Measurements from ENCODE around the gene EPS8L3. TPM values are rescaled to one million over a fixed set of nuclear protein-coding genes. Genes with fewer than 3 reads are reported as not detected.
"Not testable (repeated sequence)": the region's sequence is repeated elsewhere in the genome, so short reads cannot be mapped to it uniquely, and the experiment has no call there.

The EPS8L3 gene
- total RNA-seq, 4 donors from 2014 or later = not detected

- Histone ChIP-seq H3K27me3 (no peaks in the 10 kb centered on the region), H3K36me3 (no peaks in the 10 kb centered on the region), H3K27ac (no peak overlapping the region), H3K9me3 (no peaks in the 10 kb centered on the region), H3K4me3 (replicated peaks in 1 of 3) (no peak overlapping the region), H3K4me1 (no peaks in the 10 kb centered on the region)
- intact Hi-C loops (cut with DNase I) = no loop called here
- DNase-seq = no peak
- TF ChIP-seq CTCF (IDR thresholded peaks at IDR 0.05) (no peak), POLR2A (IDR thresholded peaks at IDR 0.05) (no peak)
- 63% methylated on average over 4 to 5 of the region's 5 CpGs for WGBS, 2 donors
Observed at GRCh38 chr1:109802901-109803561, 39.3 kb upstream of the EPS8L3 start.

- H3K4me1 ChIP-seq = peaks cover 4 to 7% of the 10 kb centered on the region in 2 donors
- intact Hi-C loops (cut with DNase I) = no loop called here
- no peaks in the 10 kb centered on the region for H3K36me3 ChIP-seq
- H3K4me3 ChIP-seq (replicated peaks in 1 of 3) = no peak overlapping the region
- H3K27me3 ChIP-seq = no peaks in the 10 kb centered on the region
- WGBS, 2 donors = 88 to 90% methylated on average over 13 of the region's 17 CpGs
- TF ChIP-seq POLR2A (IDR thresholded peaks at IDR 0.05) = no peak
- no peak for TF ChIP-seq CTCF (IDR thresholded peaks at IDR 0.05)
- no peak for DNase-seq
- H3K9me3 ChIP-seq = no peaks in the 10 kb centered on the region
- H3K27ac ChIP-seq = no peak overlapping the region
Observed at GRCh38 chr1:109802136-109802900, 38.6 kb upstream of the EPS8L3 start.

- intact Hi-C loops (cut with DNase I) = no loop called here
- no peak overlapping the region for H3K4me3 ChIP-seq (replicated peaks in 1 of 3)
- H3K9me3 ChIP-seq = no peaks in the 10 kb centered on the region
- 90 to 93% methylated on average over 3 of the region's 3 CpGs for WGBS, 2 donors
- H3K4me1 ChIP-seq = peaks cover 6 to 12% of the 10 kb centered on the region in 2 donors
- no peak overlapping the region for H3K27ac ChIP-seq
- no peaks in the 10 kb centered on the region for H3K36me3 ChIP-seq
- TF ChIP-seq CTCF (IDR thresholded peaks at IDR 0.05) (no peak), POLR2A (IDR thresholded peaks at IDR 0.05) (no peak)
- DNase-seq = no peak
- H3K27me3 ChIP-seq = no peaks in the 10 kb centered on the region
Observed at GRCh38 chr1:109801791-109802135, 38.0 kb upstream of the EPS8L3 start.

- Histone ChIP-seq H3K27me3 (no peaks in the 10 kb centered on the region), H3K4me1 (peaks cover 7 to 16% of the 10 kb centered on the region in 2 donors), H3K27ac (no peak overlapping the region), H3K9me3 (no peaks in the 10 kb centered on the region), H3K36me3 (no peaks in the 10 kb centered on the region), H3K4me3 (replicated peaks in 1 of 3) (no peak overlapping the region)
- TF ChIP-seq CTCF (IDR thresholded peaks at IDR 0.05) = no peak
- intact Hi-C loops (cut with DNase I) = no loop called here
- DNase-seq = no peak
Observed at GRCh38 chr1:109800291-109800690, 36.6 kb upstream of the EPS8L3 start.

GRCh38 chr1:109799445-109799844 is 35.7 kb upstream of the EPS8L3 start:
- no peak overlapping the region for H3K27ac ChIP-seq

GRCh38 chr1:109797303-109797595 is 33.5 kb upstream of the EPS8L3 start:
- H3K36me3 ChIP-seq; H3K27me3 ChIP-seq; intact Hi-C loops (cut with DNase I); H3K9me3 ChIP-seq; H3K4me3 ChIP-seq (replicated peaks in 1 of 3); DNase-seq: not testable (repeated sequence)
- peak overlapping the region in 2 of 3 donors; percentile 22 to 33 for H3K27ac ChIP-seq
- WGBS, 2 donors = 95 to 98% methylated on average over 5 of the region's 5 CpGs
- peaks cover 18 to 39% of the 10 kb centered on the region in 2 donors for H3K4me1 ChIP-seq

More at GRCh38 chr1:109799445-109799844, 35.7 kb upstream of the EPS8L3 start:
- TF ChIP-seq CTCF (IDR thresholded peaks at IDR 0.05) (no peak), POLR2A (IDR thresholded peaks at IDR 0.05) (no peak)
- no peaks in the 10 kb centered on the region for H3K36me3 ChIP-seq
- peaks cover 7 to 17% of the 10 kb centered on the region in 2 donors for H3K4me1 ChIP-seq
- H3K4me3 ChIP-seq (replicated peaks in 1 of 3) = no peak overlapping the region
- intact Hi-C loops (cut with DNase I) = no loop called here
- 48 to 58% methylated on average over 1 of the region's 1 CpG for WGBS, 2 donors
- no peaks in the 10 kb centered on the region for H3K27me3 ChIP-seq
- no peak for DNase-seq
- no peaks in the 10 kb centered on the region for H3K9me3 ChIP-seq
